ENCODE measurements around the gene FMNL2.

DNA sequence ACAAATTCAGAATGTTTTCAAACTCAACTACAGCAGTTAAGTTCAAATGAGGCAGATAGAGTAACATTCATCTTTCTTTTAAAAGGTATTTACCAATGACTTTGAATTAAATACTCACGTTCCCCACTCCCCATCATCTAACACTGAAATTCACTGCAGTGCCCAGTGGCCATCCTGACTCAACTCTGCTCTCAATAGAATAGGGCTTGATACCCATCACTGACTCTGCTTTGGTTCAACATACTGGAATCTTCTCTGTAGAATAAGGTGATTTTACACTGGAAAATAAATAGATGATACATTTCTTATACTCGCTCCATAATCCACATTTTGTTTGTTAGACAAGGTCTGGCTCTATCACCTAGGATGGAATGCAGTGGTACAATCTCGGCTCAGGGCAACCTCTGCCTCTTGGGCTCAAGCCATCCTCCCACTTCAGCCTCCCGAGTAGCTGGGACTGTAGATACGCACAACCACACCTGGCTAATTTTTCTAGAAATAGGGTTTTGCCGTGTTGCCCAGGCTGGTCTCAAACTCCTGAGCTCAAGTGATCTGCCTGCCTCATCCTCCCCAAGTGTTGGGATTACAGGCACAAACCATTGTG, 315.9 kb downstream of the FMNL2 start:
- TF ChIP-seq POLR2A (IDR thresholded peaks at IDR 0.05) (no peak), CTCF (IDR thresholded peaks at IDR 0.05) (no peak)

Measured in heart left ventricle (tissue), 13 donors.